Esophagus muscularis mucosa (tissue), 4 donors: Measurements from ENCODE around the gene SEM1. TPM values are rescaled to one million over a fixed set of nuclear protein-coding genes. Genes with fewer than 3 reads are reported as not detected.

ENCODE experiments used
- DNase-seq: peaks from one replicate; pipeline ENCODE4 v3.0.0-alpha.2; 2017; ENCODE audit errors: extremely low spot score
- H3K27ac ChIP-seq, 4 donors: fragments of 200-600 bp; sonication (generic); replicated peaks in 1 of 4; 1 replicate in 3 of 4; 2 replicates in 1 of 4; pipeline ENCODE4 v1.5.1; 2016 to 2019; ENCODE audit warnings: mild to moderate bottlenecking in 1 of 4
- H3K27me3 ChIP-seq, 4 donors: fragments of 200-600 bp; sonication (generic); one replicate each; pipeline versions ENCODE4 v1.5.1 to v1.6.0; 2016 to 2019
- H3K36me3 ChIP-seq, 4 donors: fragments of 200-600 bp; sonication (generic); one replicate each; pipeline ENCODE4 v1.5.1; 2016 to 2019
- H3K4me1 ChIP-seq, 4 donors: fragments of 200-600 bp; sonication (generic); one replicate each; pipeline ENCODE4 v1.5.1; 2016 to 2019
- H3K4me3 ChIP-seq, 4 donors: fragments of 200-600 bp; sonication (generic); 1 replicate in 2 of 4; 2 replicates in 2 of 4; pipeline ENCODE4 v1.5.1; 2016 to 2019; ENCODE audit warnings: mild to moderate bottlenecking in 4 of 4, moderate library complexity in 1 of 4
- H3K9me3 ChIP-seq, 4 donors: fragments of 200-600 bp; sonication (generic); 1 replicate in 3 of 4; 2 replicates in 1 of 4; pipeline ENCODE4 v1.5.1; 2016 to 2019
- CTCF ChIP-seq, 3 experiments: fragments of 200-600 bp in 2 of 3; fragments of 450-650 bp in 1 of 3; sonication (generic) in 2 of 3; IDR thresholded peaks; one replicate each; pipeline ENCODE4 v1.5.1; 2017 to 2019; ENCODE audit warnings: antibody characterized with exemption in 3 of 3, mild to moderate bottlenecking in 2 of 3, moderate library complexity in 1 of 3
- EP300 ChIP-seq: sonication (generic); formaldehyde crosslinking; IDR thresholded peaks from one replicate; pipeline ENCODE4 v1.6.1; 2017; ENCODE audit warnings: antibody characterized with exemption
- POLR2A ChIP-seq: fragments of 450-650 bp; IDR thresholded peaks from one replicate; pipeline ENCODE4 v1.6.1; 2017; ENCODE audit warnings: antibody characterized with exemption, moderate library complexity, mild to moderate bottlenecking, low read depth
- POLR2AphosphoS5 ChIP-seq, 2 donors: sonication (generic); formaldehyde crosslinking; IDR thresholded peaks; one replicate each; pipeline ENCODE4 v1.6.1; 2017; ENCODE audit warnings: antibody characterized with exemption in 2 of 2
- WGBS: methylation state at CpG from one replicate; pipeline ENCODE4 v1.1.5; 2018; 5-methylcytosine and 5-hydroxymethylcytosine counted together
- intact Hi-C: fragments of 100-400 bp; cut with DNase I; formaldehyde crosslinking; loops from one replicate; pipeline ENCODE4 v1.15.1; 2023
- total RNA-seq, 4 donors: library from RNA; depleted of rRNA; stranded (reverse); fragments of >200 nt; gene quantifications; one replicate each; pipeline versions ENCODE4 v1.1.0 to v1.2.1, GENCODE V29; 2016

The SEM1 gene
- total RNA-seq, 4 donors from 2014 or later: 17.4 to 61.5 (median 24.9) TPM

GRCh38 chr7:96670338-96671289, 39.0 kb downstream of the SEM1 start:
- Histone ChIP-seq H3K9me3 (no peaks in the 10 kb centered on the region), H3K27ac (no peak overlapping the region), H3K4me1 (no peaks in the 10 kb centered on the region), H3K4me3 (no peak overlapping the region), H3K36me3 (peaks cover 7 to 51% (median 22%) of the 10 kb centered on the region in 4 donors), H3K27me3 (no peaks in the 10 kb centered on the region)
- 77% methylated on average over 3 of the region's 3 CpGs for WGBS
- DNase-seq: no peak
- intact Hi-C loops: no loop called here
- no peak for TF ChIP-seq EP300
- no peak for TF ChIP-seq CTCF (IDR thresholded peaks at IDR 0.05)
- no peak for TF ChIP-seq POLR2AphosphoS5 (IDR thresholded peaks at IDR 0.05)
- TF ChIP-seq POLR2A: no peak

- peaks cover 7 to 52% (median 25%) of the 10 kb centered on the region in 4 donors for H3K36me3 ChIP-seq
- no peak overlapping the region for H3K27ac ChIP-seq
These were observed 39.8 kb downstream of the SEM1 start for GRCh38 chr7:96669812-96670211.

GRCh38 chr7:96667026-96667425, 42.6 kb downstream of the SEM1 start:
- Histone ChIP-seq H3K4me1 (no peaks in the 10 kb centered on the region), H3K27me3 (no peaks in the 10 kb centered on the region), H3K27ac (no peak overlapping the region), H3K36me3 (peaks cover under 1 to 45% (median 21%) of the 10 kb centered on the region in 4 donors), H3K9me3 (no peaks in the 10 kb centered on the region), H3K4me3 (no peak overlapping the region)
- intact Hi-C loops: no loop called here
- no peak for DNase-seq
- WGBS: 97% methylated on average over 5 of the region's 5 CpGs
- TF ChIP-seq POLR2AphosphoS5 (IDR thresholded peaks at IDR 0.05) (no peak), CTCF (IDR thresholded peaks at IDR 0.05) (no peak), EP300 (no peak)

More at GRCh38 chr7:96669812-96670211, 39.8 kb downstream of the SEM1 start:
- H3K27me3 ChIP-seq: no peaks in the 10 kb centered on the region
- no peak overlapping the region for H3K4me3 ChIP-seq
- H3K4me1 ChIP-seq: no peaks in the 10 kb centered on the region
- no peak for TF ChIP-seq POLR2AphosphoS5 (IDR thresholded peaks at IDR 0.05)
- TF ChIP-seq EP300: no peak
- no peaks in the 10 kb centered on the region for H3K9me3 ChIP-seq
- no peak for DNase-seq
- intact Hi-C loops: no loop called here

GRCh38 chr7:96665689-96666088, 44.0 kb downstream of the SEM1 start:
- TF ChIP-seq EP300 (no peak), CTCF (IDR thresholded peaks at IDR 0.05) (no peak), POLR2AphosphoS5 (IDR thresholded peaks at IDR 0.05) (no peak), POLR2A (no peak)
- WGBS: 100% methylated on average over 1 of the region's 1 CpG
- Histone ChIP-seq H3K36me3 (peaks cover 0 to 35% (median 17%) of the 10 kb centered on the region in 4 donors), H3K4me1 (no peaks in the 10 kb centered on the region), H3K4me3 (no peak overlapping the region), H3K27ac (no peak overlapping the region), H3K27me3 (no peaks in the 10 kb centered on the region), H3K9me3 (no peaks in the 10 kb centered on the region)
- no peak for DNase-seq
- intact Hi-C loops: no loop called here

- H3K27me3 ChIP-seq: no peaks in the 10 kb centered on the region
- H3K9me3 ChIP-seq: no peaks in the 10 kb centered on the region
- DNase-seq: no peak
- intact Hi-C loops: no loop called here
- no peak for TF ChIP-seq CTCF (IDR thresholded peaks at IDR 0.05)
- TF ChIP-seq EP300: no peak
- no peak for TF ChIP-seq POLR2A
- TF ChIP-seq POLR2AphosphoS5 (IDR thresholded peaks at IDR 0.05): no peak
- whole genome bisulfite sequencing: 86% methylated on average over 2 of the region's 2 CpGs
- H3K4me3 ChIP-seq: no peak overlapping the region
- H3K36me3 ChIP-seq: peaks cover 0 to 30% (median 15%) of the 10 kb centered on the region in 4 donors
- H3K4me1 ChIP-seq: no peaks in the 10 kb centered on the region
- no peak overlapping the region for H3K27ac ChIP-seq
These were observed 44.9 kb downstream of the SEM1 start for GRCh38 chr7:96664793-96665192.
